ENCODE data around the gene DNALI1.
A peak's percentile ranks its signal among the peaks of the same experiment; 100 is the strongest.
"Not testable (repeated sequence)": the region's sequence is repeated elsewhere in the genome, so short reads cannot be mapped to it uniquely, and the experiment has no call there.

The DNALI1 gene

DNA sequence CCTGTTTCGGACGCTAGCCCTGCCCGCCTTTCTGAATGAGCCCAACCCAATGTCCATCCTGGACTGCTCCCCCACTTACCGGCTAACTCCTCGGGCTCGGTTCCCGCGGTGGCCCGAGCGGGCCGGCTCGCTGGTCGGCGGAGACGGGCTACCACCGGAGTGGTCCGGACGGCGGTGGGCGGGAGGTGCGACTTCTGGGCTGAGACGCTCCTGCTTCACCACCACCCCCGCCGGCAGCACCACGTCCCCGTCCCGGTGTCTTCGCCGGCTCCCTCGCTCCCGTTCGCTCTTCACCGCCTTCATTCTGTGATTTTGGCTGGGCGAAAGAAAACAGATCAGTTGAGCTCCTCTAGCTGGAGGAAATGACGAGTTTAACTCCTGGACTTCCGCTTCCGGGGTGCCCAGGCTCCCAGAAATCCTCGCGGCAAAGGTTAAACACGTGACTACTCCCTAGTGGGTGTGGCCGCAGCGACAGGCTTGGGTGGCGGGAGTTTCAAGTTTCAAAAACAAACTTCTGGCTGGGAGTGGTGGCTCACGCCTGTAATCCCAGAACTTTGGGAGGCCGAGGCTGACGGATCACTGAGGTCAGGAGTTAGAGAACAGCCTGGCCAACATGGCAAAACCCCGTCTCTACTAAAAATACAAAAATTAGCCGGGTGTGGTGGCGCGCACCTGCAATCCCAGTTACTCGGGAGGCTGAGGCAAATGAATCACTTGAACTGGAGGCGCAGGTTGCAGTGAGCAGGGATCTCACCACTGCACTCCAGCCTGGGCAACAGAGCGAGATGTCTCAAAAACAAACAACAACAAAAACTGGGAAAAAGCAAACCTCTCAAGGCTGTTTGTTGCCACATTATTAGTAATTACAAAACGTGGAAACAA lies 2.6 kb upstream of the DNALI1 start, which contains the start of gene SNIP1:
TSS of gene SNIP1 (minus strand) at position 367 of the 882 bp plus-strand sequence. CDS start at position 303, 64 bp downstream.
- FAIRE-seq (peak; percentile 96), DNase-seq (ENCODE audit: insufficient read length, low spot score) (peak; percentile 96)

DNA sequence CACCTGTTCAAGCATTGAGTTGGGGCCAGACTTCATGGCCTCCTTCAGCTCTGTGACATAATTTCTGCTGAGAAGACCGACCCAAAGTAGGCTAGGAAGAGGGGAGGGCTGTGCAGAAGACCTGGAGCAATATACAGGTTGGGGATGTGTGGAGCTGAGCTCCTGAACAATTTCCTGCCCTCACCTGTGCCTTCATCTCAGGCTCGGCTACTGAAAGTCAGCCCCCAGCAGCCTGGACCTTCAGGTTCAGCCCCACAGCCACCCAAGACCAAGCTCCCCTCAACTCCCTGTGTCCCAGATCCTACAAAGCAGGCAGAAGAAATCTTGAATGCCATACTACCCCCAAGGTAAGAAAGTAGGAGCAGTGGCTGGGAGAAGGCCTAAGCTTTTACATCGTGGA lies 662 bp downstream of the DNALI1 start:
- DNase-seq (ENCODE audit: insufficient read length, low spot score): no peak
- FAIRE-seq: no peak

DNA sequence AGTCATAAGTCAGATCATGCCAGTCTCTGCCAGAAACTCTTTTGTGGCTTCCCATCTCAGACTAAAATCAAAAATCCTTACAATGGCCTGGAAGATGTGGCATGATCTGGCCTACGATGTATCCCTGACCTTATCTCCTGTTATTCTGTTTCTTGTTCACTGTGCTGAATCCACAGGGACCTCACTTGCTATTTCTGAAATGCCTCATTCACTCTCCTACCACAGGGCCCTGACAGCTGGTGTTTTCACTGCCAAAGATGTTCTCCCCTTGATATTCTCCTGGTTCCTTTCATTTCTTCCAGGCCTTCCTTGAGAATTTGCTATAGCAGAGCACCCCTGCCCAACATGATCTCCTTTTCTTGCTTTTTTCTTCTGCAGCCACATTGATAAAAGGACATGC lies 1.7 kb downstream of the DNALI1 start:
- no peak for FAIRE-seq
- no peak for DNase-seq (ENCODE audit: insufficient read length, low spot score)

DNA sequence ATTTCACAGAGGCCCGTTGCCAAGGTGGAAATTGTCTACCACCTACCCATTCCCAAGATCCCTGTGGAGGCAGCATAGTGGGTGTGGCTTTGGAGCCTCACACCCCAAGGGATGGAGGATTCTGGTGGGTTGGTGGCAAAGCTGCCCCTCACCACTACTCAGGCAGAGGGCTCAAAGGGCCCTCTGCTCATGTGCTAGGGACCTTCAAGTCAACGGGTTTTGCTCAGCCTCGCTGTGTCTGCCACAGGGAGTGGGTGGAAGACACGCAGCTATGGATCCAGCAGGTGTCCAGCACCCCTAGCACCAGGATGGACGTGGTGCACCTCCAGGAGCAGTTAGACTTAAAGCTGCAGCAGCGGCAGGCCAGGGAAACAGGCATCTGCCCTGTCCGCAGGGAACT lies 2.3 kb downstream of the DNALI1 start:
- FAIRE-seq (no peak), DNase-seq (ENCODE audit: insufficient read length, low spot score) (no peak)

DNA sequence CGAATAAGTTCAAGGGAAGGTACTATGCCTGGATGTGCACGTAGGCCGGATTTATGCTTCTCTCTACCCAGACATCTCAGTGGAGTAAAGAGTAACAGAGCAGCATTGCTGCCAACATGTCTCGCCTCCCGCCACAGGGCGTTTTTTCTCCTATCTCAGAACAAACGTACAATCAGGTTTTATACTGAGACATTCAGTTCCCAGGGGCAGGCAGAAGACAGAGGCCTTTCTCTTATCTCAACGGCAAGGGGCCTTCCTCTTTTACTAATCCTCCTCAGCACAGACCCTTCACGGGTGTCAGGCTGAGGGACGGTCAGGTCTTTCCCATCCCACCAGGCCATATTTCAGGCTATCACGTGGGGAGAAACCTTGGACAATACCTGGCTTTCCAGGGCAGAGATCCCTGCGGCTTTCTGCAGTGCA lies 3.2 kb downstream of the DNALI1 start:
- not testable (repeated sequence) for FAIRE-seq; DNase-seq (ENCODE audit: insufficient read length, low spot score)

DNA sequence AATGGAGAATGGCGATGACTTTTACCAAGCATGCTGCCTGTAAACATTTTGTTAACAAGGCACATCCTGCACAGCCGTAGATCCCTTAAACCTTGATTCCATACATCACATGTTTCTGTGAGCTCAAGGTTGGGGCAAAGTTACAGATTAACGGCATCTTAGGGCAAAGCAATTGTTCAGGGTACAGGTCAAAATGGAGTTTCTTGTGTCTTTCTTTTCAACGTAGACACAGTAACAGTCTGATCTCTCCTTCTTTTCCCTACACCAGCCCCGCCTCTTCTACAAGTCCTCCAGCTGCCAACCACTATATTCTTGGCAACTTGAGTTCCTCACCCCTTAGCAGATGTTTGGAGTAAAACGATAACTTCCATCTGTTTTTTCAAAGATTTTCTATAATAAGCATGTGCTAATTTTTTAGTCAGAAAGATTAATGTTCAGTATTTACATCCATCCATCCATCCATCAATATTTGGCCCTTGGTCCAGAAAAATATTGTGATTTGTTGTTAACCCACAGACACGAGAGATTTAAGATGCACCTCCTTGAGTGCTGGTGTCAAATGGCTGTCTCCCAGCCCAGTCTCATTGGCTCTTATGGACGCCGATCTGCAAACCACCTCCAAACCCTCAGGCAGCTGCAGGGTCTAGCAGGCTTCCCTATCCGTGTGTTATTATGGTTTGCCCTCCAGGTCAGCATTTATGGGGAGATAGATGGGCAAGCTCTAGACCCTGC lies 3.8 kb downstream of the DNALI1 start:
- DNase-seq (ENCODE audit: insufficient read length, low spot score) (no peak), FAIRE-seq (no peak)

DNA sequence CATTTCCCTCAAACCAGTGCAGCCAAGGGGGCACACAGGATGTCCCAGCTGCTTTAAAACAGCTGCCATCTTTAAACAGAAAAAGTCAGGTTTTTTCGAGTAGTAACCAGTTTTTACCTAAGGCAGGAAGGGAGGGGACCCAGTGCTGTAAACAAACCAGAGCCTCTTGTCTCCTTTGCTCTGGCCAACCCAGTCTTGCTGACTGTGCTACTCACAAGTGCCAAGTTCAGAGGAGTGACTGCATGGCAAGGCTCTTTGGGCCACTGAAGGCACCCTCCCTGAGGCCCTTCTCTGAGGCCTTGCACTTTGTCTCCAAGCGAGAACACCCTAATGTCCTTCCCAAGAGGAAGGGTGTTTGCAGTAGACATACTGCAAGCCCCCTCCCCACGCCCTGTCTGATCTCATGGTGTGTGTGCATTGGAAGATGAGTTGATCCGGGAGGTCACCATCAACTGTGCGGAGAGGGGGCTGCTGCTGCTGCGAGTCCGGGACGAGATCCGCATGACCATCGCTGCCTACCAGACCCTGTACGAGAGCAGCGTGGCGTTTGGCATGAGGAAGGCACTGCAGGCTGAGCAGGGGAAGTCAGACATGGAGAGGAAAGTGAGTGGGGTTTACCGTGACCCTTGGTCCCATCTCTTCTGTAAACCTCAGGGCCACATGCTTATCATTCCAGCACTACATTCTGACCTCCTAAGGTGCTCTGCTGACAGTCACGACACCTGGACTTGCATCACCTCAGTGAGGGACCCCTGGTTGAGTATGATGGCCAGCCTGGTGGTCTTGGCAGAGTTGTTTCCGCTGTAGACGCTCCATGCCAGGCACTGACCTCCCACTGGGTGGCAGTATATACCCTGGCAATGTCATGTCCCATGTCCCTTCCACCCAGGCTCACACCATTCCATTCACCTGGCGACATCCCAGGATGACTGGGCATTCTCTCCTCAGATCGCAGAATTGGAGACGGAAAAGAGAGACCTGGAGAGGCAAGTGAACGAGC lies 4.7 kb downstream of the DNALI1 start:
- FAIRE-seq (peak; percentile 75), DNase-seq (ENCODE audit: insufficient read length, low spot score) (peak; percentile 21)

DNA sequence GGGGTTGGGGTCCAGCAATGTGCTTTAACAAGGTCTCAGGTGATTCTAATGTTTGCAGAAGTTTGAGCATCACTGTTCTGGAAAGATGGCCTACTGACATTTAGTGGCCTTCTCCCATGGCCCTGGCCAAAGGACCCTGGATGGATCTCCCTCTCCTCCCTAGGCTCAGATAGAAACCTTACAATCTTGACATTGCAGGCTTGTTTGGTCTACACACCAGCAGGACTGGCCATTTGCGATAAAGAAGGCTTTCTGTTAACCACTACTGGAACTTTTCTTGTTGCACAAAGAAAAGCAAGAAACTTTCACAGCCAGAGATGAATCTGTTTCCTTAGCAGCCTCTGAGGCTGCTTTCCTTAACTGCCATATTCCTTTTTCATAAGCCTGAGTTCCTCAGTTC lies 6.2 kb downstream of the DNALI1 start:
- FAIRE-seq: no peak
- DNase-seq (ENCODE audit: insufficient read length, low spot score): no peak

DNA sequence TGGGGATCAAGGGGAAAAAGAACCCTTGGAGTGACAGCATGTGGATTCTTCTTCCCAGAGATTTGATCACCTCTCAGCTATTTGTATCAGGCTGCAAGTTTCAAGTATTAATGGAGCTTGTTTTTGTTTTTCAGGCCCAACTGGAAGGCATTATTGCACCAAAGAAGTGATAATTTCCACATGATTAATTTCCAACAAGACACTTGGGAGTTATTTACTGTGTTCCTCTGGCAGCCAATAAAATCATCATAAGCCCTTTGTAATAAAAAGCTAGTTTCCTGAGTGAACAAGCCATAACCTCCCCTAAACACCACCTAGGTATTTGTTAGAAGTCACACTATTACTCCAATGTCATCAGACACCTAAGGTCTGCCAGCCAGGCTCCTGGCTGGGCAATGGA lies 8.2 kb downstream of the DNALI1 start:
- no peak for FAIRE-seq
- DNase-seq (ENCODE audit: insufficient read length, low spot score): no peak

DNA sequence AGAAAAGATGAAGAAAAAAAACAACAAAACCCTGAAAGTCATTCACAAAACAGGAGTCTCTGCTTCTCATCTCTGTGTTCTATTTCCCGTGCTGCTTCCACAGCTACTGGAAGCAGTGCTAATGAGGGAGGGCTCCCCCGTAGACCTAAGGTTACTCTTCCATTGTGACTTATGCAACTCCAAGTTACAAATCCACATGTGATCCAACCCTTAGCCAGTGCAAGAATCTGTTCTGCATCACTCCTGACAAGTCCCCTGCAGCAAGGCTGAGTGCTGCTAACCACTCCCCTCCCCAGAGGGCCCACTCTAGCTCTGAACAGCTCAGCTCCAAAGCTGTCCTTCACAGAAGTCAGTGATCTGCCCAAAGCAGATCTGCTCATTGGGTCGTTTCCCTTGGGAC lies 10.3 kb downstream of the DNALI1 start:
- FAIRE-seq (no peak), DNase-seq (ENCODE audit: insufficient read length, low spot score) (no peak)

DNA sequence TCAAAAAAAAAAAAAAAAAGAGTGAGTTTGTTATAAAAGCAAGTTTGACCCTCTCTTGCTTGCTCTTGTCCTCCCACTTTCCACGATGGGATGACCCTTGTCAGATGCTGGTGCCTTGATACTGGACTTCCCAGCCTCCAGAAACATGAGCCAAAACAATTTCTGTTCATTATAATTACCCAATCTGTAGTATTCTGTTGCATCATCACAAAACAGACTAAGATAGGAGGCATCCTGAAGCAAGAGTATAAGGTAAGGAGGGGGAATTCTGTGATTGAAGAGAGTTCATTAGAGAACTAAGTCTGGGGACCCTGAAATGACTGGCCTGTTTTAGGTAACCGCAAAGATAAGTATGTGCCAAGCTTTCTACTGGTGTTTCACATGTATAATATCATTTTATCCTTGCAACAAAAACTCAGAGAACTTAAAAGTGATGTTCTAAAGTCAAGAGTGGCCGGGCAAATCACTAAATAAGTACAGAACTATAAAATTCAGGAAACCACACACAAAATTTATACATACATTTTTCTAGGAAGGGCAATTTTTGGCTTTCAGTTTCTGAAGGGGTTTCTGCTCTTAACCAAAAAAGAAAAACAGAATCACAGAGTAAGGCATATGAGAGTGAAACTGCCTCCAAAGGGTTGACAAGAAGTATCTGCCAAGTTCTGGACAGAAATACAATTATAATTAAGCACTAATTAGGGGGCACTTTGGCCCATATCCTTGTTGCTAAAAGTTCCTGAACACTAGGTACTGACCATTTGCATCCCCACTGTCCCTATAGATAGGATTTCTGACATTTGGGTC lies 14.0 kb downstream of the DNALI1 start:
- FAIRE-seq (no peak), DNase-seq (ENCODE audit: insufficient read length, low spot score) (no peak)

DNA sequence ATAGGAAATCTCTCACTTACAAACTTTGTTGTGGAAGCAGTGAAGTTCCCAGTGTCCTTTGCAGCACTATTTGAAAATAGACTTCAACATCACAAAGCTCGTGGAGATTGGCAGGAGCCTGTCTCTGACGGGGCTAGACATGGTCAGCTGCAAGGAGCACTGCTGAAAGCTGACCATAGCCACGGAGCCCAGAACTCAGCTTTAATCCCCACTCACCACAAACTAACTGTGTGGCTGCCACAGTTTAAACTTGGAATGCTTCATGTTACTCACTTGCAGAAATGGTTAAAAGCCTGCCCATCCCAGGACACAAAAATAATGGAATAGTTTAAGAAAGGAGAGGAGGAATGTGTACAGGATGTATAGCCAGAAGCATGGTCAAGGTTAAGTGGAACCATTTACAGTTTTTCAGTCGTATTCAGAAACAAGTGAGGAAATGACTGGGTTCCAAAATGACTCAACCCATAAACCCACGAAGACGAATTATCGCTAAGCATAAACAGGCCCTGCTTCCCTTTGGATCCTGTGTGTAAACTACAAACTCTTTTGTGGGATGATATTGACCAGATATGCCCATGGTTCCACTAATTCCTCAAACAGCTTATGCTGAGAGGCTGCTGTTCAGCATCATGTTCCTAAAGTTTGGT lies 18.2 kb downstream of the DNALI1 start:
- FAIRE-seq: no peak
- DNase-seq (ENCODE audit: insufficient read length, low spot score): no peak

DNA sequence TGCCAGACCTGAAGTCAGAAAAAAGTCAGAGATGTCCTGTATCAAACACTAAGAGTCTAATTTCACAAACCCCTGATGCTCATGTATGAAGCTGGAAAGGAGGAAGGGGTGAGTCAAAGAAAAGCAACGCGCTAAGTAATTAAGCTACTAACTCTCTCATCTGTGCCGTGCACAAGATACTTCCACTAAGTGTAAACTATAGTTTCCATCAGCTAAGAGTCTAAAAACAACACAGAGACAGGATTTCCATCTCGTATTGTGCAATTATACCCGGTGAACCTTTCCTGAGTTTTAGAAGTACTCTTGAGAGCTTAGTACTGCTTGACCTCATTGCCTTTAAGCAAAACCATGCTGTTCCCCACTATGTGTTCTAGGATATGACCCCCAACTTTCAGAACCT lies 19.0 kb downstream of the DNALI1 start:
- DNase-seq (ENCODE audit: insufficient read length, low spot score) (no peak), FAIRE-seq (no peak)

DNA sequence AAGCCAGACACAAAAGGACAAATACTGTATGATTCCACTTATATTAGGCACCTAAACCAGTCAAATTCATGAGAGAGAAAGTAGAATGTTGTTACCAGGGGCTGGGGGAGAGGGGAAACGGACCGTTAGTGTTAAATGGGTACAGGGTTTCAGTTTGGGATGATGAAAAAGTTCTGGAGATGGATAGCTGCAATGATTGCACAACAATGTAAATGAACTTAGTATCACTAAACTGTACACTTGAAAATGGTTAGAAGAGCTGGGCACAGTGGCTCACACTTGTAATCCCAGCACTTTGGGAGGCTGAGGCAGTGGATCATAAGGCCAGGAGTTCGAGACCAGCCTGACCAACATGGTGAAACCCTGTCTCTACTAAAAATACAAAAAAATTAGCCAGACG lies 27.8 kb downstream of the DNALI1 start:
- DNase-seq (ENCODE audit: insufficient read length, low spot score); FAIRE-seq: not testable (repeated sequence)

DNA sequence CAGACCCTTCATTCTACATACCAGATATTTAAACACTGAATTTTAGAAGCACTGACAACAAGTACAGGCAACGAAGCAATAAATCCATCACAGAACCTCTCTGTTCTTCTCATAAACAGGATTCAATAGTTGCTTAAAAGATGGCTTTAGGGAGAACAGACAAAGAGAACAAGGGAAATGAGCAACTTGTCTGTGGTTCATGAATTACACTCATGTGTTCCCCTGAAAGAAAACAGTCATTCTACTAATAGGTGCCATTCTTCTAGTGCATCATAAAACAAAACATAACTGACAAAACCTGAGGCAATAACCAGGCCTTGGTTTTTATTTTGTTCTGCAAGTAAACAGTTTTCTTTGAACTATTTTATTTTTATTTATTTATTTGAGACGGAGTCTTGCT lies 32.2 kb downstream of the DNALI1 start:
- FAIRE-seq (no peak), DNase-seq (ENCODE audit: insufficient read length, low spot score) (no peak)

DNA sequence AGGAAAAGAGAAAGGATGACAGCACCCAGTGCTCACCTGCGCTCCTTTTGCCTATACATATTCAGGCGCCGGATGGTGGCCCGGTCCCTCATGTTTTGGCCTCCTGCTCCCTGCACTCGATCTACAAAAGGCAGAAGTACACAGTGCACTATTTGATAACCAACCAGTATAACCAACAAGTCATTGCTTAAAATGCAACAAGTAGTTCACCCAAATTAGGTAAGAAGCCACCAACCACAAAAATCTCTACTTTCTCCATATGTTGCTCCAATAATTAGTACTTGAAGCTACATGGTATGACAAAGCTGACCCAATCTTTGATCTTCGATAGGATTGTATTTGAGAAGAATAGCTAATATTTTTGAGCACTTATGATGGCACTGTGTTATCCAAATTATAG lies 37.0 kb downstream of the DNALI1 start:
- FAIRE-seq (no peak), DNase-seq (ENCODE audit: insufficient read length, low spot score) (no peak)

DNA sequence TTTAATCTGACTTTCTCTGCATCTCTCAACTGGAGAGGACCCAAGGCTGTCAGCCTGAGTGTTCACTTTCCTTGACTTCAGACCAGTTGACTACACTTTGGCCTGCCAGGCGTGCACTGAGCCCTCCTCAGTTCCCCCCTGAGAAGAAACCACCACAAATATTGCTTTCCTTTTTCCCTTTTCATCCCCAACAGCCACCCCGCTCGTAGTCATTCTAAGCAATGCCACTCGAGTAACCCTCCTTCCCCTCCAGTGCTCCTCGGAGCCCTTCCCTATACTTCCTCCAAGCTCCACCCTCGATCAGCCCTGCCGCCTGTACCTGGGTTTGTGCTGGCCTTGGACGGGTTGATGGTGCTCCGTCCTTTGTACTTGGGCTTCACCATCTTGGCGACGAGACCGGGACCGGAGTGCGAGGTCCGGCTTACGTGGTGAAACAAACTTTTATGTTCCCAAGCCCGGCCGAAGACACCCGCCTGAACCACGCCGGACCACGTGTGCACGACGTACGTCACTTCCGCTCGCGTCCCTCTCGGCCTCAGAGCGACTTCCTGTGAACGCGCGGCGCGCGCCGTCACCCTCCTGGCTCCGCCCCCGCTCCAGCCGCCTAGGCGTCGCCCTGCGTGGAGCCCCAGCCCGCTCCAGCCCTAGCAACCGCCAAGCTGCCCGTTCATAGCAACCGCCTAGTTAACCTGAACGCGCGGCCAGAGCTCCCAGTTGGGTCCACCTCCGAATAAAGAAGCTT lies 38.9 kb downstream of the DNALI1 start, which contains the start of gene GNL2:
TSS of gene GNL2 (minus strand) at position 498 of the 742 bp plus-strand sequence. CDS start at position 383, 115 bp downstream.
- FAIRE-seq: peak; percentile 80
- DNase-seq (ENCODE audit: insufficient read length, low spot score): peak; percentile 95

DNA sequence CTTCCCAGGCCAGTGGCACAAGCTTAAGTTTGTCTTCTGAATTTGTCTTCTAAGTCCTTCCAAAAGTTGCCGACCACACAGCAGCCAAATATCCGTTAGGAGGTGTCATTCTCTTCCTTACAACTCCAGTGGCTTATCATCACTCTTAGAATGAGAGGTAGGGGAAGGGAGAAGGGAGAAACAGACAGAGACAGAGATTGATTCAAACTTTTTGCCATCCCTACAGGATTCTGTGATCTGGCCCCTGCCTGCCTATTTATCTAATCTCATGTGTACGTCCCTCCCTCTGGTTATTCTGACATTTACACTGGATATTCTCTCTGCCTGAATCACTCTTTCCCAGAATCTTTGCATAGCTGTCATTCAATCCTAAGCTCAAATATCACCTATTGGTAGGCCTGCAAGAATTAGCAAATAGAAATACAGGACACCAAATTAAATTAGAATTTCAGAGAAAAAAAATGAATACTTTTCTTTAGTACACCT lies 39.5 kb downstream of the DNALI1 start:
- FAIRE-seq: no peak
- no peak for DNase-seq (ENCODE audit: insufficient read length, low spot score)
